ENCODE data around the gene APOL1.
"Not testable (repeated sequence)": the region's sequence is repeated elsewhere in the genome, so short reads cannot be mapped to it uniquely, and the experiment has no call there.

The APOL1 gene

GRCh38 chr22:36245805-36246356 lies 7.1 kb upstream of the APOL1 start:
- DNase-seq, result no peak

- DNase-seq, result no peak
Observed at GRCh38 chr22:36246718-36247117, 6.2 kb upstream of the APOL1 start.

- no peak for DNase-seq
Observed at GRCh38 chr22:36247955-36248354, 5.0 kb upstream of the APOL1 start.

GRCh38 chr22:36249160-36249559 lies 3.8 kb upstream of the APOL1 start:
- no peak for DNase-seq

- DNase-seq, result not testable (repeated sequence)
Observed at GRCh38 chr22:36250292-36250960, 2.5 kb upstream of the APOL1 start.

GRCh38 chr22:36251979-36252608 lies 839 bp upstream of the APOL1 start:
- not testable (repeated sequence) for DNase-seq

- DNase-seq, result no peak
Observed at GRCh38 chr22:36253523-36254490, 874 bp downstream of the APOL1 start.

GRCh38 chr22:36255572-36255971 lies 2.6 kb downstream of the APOL1 start:
- DNase-seq, result not testable (repeated sequence)

GRCh38 chr22:36256478-36256877 lies 3.5 kb downstream of the APOL1 start:
- DNase-seq, result no peak

GRCh38 chr22:36257308-36257707 lies 4.4 kb downstream of the APOL1 start:
- no peak for DNase-seq

GRCh38 chr22:36257948-36258670 lies 5.2 kb downstream of the APOL1 start:
- no peak for DNase-seq

GRCh38 chr22:36258701-36259614 lies 6.0 kb downstream of the APOL1 start:
- DNase-seq, result peak; percentile 45

GRCh38 chr22:36259615-36260300 lies 6.8 kb downstream of the APOL1 start:
- DNase-seq, result no peak

GRCh38 chr22:36261675-36262074 lies 8.7 kb downstream of the APOL1 start:
- DNase-seq, result not testable (repeated sequence)

GRCh38 chr22:36262307-36262706 lies 9.4 kb downstream of the APOL1 start:
- not testable (repeated sequence) for DNase-seq

- DNase-seq, result not testable (repeated sequence)
Observed at GRCh38 chr22:36263216-36263673, 10.3 kb downstream of the APOL1 start.

GRCh38 chr22:36263886-36264664 lies 11.1 kb downstream of the APOL1 start:
- not testable (repeated sequence) for DNase-seq

GRCh38 chr22:36267058-36267457 lies 14.1 kb downstream of the APOL1 start:
- DNase-seq, result no peak

GRCh38 chr22:36267896-36268485 lies 15.1 kb downstream of the APOL1 start:
- DNase-seq, result no peak
